Natural killer cell (primary cell): Measurements from ENCODE around the gene MIA. TPM values are rescaled to one million over a fixed set of nuclear protein-coding genes. Genes with fewer than 3 reads are reported as not detected.

Experiments
- ATAC-seq, 3 donors: fragments of 150-1000 bp in 2 of 3; fragments of 200-7000 bp in 1 of 3; cut with Tn5 transposase; 1 replicate in 1 of 3; 2 replicates in 2 of 3; pipeline ENCODE4 v1.10.0; 2021; ENCODE audit warnings: mild to moderate bottlenecking in 2 of 3, moderate library complexity in 2 of 3
- DNase-seq, 2 donors: peaks; one replicate each; pipeline versions ENCODE4 v3.0.0 to v3.0.0-alpha.2; 2013 to 2021; ENCODE audit warnings: mixed read lengths in 1 of 2
- H3K27ac ChIP-seq: one replicate; pipeline ENCODE4 v1.5.1; 2013; ENCODE audit warnings: mild to moderate bottlenecking, low read length
- H3K27me3 ChIP-seq: one replicate; pipeline ENCODE4 v1.6.1; 2013; ENCODE audit warnings: low read length; ENCODE audit not compliant: control insufficient read depth, insufficient read depth
- H3K36me3 ChIP-seq: one replicate; pipeline ENCODE4 v1.6.1; 2013; ENCODE audit warnings: low read length; ENCODE audit not compliant: control insufficient read depth, insufficient read depth
- H3K4me1 ChIP-seq: one replicate; pipeline ENCODE4 v1.6.1; 2013; ENCODE audit warnings: low read length; ENCODE audit not compliant: control insufficient read depth, insufficient read depth
- H3K4me3 ChIP-seq: one replicate; pipeline ENCODE4 v1.5.1; 2013; ENCODE audit warnings: low read length
- H3K9me3 ChIP-seq: one replicate; pipeline ENCODE4 v1.6.1; 2013; ENCODE audit warnings: low read length; ENCODE audit not compliant: control insufficient read depth, insufficient read depth
- H3K27ac Mint-ChIP-seq, 2 donors: one replicate each; pipeline ENCODE4 v1.8.0; 2022; ENCODE audit warnings: mild to moderate bottlenecking in 2 of 2, mixed read lengths in 2 of 2, moderate library complexity in 1 of 2
- H3K27me3 Mint-ChIP-seq, 2 donors: one replicate each; pipeline ENCODE4 v1.8.0; 2022; ENCODE audit warnings: low read depth in 2 of 2, mixed read lengths in 2 of 2
- H3K36me3 Mint-ChIP-seq: one replicate; pipeline ENCODE4 v1.8.0; 2022; ENCODE audit warnings: mixed read lengths
- H3K4me1 Mint-ChIP-seq, 2 donors: one replicate each; pipeline ENCODE4 v1.8.0; 2022; ENCODE audit warnings: mixed read lengths in 2 of 2
- H3K4me3 Mint-ChIP-seq: one replicate; pipeline ENCODE4 v1.8.0; 2022; ENCODE audit warnings: mild to moderate bottlenecking, moderate library complexity, mixed read lengths
- H3K9me3 Mint-ChIP-seq, 2 donors: one replicate each; pipeline ENCODE4 v1.8.0; 2022; ENCODE audit warnings: mixed read lengths in 2 of 2
- WGBS: methylation state at CpG from one replicate; pipeline ENCODE4 v1.1.7; 2013; ENCODE audit warnings: missing lambda C conversion rate; ENCODE audit not compliant: insufficient coverage; 5-methylcytosine and 5-hydroxymethylcytosine counted together
- intact Hi-C: fragments of 100-400 bp; cut with micrococcal nuclease; formaldehyde crosslinking; loops from one replicate; pipeline ENCODE4 v1.14.2; 2022
- total RNA-seq, 4 donors: library from RNA; stranded (reverse); fragments of 120-200 nt in 1 of 4; gene quantifications; one replicate each; pipeline versions ENCODE4 v1.2.3 to v1.2.4, GENCODE V29; 2013 to 2022
- TF ChIP-seq, protein P1 (sequence below): fragments of 200-600 bp; IDR thresholded peaks from one replicate; pipeline ENCODE4 v1.8.0; 2022; ENCODE audit warnings: antibody characterized with exemption

The MIA gene
- total RNA-seq, 3 donors from 2014 or later (not counting 1 experiment from before 2014, with no cell fraction given): not detected

DNA sequence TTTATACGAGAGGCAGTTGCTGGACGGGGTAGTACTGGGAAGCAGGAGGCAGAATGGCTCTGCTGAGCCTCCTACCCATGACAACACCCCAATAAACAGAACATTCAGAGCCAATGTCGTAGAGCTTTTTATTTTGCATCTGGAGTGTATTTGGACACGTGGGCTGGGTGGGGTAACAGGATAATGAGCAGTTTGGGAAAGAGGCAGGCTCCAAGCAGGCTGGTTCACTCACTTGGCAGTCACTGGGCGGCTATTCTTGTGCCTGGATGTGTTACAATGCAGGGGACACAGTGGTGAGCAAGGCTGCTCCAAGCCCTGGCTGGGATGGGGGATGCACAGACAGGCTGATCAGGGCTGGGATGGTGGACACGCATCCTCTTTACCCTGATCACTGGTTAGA lies 34.6 kb upstream of the MIA start:
- TF ChIP-seq, protein P1, sequence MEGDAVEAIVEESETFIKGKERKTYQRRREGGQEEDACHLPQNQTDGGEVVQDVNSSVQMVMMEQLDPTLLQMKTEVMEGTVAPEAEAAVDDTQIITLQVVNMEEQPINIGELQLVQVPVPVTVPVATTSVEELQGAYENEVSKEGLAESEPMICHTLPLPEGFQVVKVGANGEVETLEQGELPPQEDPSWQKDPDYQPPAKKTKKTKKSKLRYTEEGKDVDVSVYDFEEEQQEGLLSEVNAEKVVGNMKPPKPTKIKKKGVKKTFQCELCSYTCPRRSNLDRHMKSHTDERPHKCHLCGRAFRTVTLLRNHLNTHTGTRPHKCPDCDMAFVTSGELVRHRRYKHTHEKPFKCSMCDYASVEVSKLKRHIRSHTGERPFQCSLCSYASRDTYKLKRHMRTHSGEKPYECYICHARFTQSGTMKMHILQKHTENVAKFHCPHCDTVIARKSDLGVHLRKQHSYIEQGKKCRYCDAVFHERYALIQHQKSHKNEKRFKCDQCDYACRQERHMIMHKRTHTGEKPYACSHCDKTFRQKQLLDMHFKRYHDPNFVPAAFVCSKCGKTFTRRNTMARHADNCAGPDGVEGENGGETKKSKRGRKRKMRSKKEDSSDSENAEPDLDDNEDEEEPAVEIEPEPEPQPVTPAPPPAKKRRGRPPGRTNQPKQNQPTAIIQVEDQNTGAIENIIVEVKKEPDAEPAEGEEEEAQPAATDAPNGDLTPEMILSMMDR: no peak
- Mint-ChIP-seq H3K27me3 (no peaks in the 10 kb centered on the region), H3K27ac (no peak overlapping the region), H3K4me3 (no peak overlapping the region), H3K9me3 (no peaks in the 10 kb centered on the region), H3K4me1 (no peaks in the 10 kb centered on the region), H3K36me3 (no peaks in the 10 kb centered on the region)
- Histone ChIP-seq H3K4me3 (no peak overlapping the region), H3K27me3 (no peaks in the 10 kb centered on the region), H3K27ac (no peak overlapping the region), H3K4me1 (no peaks in the 10 kb centered on the region), H3K9me3 (no peaks in the 10 kb centered on the region), H3K36me3 (peaks cover 19% of the 10 kb centered on the region)
- ATAC-seq (no peak), DNase-seq (no peak)
- intact Hi-C loops: no loop called here
- 91% methylated on average over 6 of the region's 6 CpGs for WGBS

DNA sequence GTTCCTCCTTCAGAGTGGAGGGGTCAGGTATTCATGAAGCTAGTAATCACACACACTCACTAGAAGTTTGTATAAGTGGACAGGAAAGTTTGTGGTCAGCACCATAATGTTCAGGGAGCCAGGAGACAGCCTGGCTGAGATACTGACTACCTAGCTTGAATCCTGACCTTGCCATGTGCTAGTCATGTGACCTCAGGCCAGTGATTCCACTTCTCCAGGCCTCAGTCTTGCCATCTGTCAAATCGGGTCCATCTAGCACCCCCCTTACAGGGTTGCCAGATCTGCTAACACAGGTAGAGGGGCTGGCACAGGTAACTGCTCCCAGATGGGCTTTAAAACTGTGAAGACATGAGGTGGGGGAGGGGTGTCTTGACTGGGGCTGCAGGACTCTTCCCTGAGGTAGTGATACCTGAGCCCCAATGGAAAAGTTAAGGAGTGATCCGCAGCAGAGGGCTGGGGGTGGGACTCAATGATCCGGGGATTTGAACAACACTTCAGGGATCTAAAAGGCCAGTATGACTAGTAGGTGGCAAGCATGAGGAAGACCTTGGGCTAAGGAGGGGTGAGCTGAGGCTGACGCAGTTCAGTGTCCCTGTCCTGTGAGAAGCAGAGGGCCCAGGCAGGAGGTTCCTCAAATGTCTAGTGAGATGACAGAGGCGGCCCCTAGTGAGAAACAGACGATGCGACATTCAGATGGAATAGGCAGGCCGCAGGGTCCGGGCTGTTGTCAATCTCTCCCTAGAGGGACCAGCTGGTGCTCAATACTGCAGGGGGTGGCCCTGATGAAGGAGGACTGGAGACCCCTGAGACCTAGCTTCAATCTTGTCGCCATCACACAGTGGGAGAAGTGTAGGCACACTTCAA lies 33.6 kb upstream of the MIA start:
- H3K36me3 Mint-ChIP-seq: no peaks in the 10 kb centered on the region
- no peak for DNase-seq
- no peaks in the 10 kb centered on the region for H3K9me3 ChIP-seq
- no peak overlapping the region for H3K27ac Mint-ChIP-seq
- intact Hi-C loops: no loop called here
- no peak overlapping the region for H3K4me3 Mint-ChIP-seq
- H3K27me3 Mint-ChIP-seq: no peaks in the 10 kb centered on the region
- no peak overlapping the region for H3K27ac ChIP-seq
- TF ChIP-seq, protein P1: no peak
- WGBS: 88% methylated on average over 10 of the region's 10 CpGs
- H3K27me3 ChIP-seq: no peaks in the 10 kb centered on the region
- H3K36me3 ChIP-seq: peaks cover 18% of the 10 kb centered on the region
- no peaks in the 10 kb centered on the region for H3K4me1 ChIP-seq
- no peaks in the 10 kb centered on the region for H3K9me3 Mint-ChIP-seq
- ATAC-seq: no peak
- no peaks in the 10 kb centered on the region for H3K4me1 Mint-ChIP-seq
- H3K4me3 ChIP-seq: no peak overlapping the region

DNA sequence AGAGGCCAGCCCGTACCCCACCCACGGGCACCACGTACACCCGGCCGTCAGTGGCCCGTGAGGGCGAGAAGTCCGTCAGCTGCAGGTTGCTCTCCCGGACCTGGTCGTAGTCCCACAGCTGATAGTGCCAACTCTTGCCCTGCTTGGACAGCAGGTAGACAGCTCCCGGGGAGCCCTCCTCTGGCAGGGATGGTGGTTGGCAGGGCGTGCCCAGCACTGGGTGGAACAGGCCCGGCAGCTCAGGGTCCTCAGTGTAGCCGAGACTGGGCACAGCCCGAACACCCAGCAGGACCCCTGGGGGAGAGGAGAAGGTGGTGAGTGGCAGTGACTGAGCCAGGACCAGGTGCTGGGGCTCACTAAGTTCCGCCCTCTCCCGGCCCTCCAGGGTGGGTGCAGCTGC lies 32.8 kb upstream of the MIA start:
- WGBS: 93% methylated on average over 17 of the region's 17 CpGs
- Histone ChIP-seq H3K9me3 (no peaks in the 10 kb centered on the region), H3K27ac (no peak overlapping the region), H3K27me3 (no peaks in the 10 kb centered on the region), H3K4me1 (no peaks in the 10 kb centered on the region), H3K36me3 (peaks cover 11% of the 10 kb centered on the region), H3K4me3 (no peak overlapping the region)
- H3K4me3 Mint-ChIP-seq: no peak overlapping the region
- H3K9me3 Mint-ChIP-seq: no peaks in the 10 kb centered on the region
- intact Hi-C loops: no loop called here
- no peaks in the 10 kb centered on the region for H3K27me3 Mint-ChIP-seq
- TF ChIP-seq, protein P1: no peak
- no peaks in the 10 kb centered on the region for H3K36me3 Mint-ChIP-seq
- ATAC-seq: no peak
- no peaks in the 10 kb centered on the region for H3K4me1 Mint-ChIP-seq
- H3K27ac Mint-ChIP-seq: no peak overlapping the region
- no peak for DNase-seq

DNA sequence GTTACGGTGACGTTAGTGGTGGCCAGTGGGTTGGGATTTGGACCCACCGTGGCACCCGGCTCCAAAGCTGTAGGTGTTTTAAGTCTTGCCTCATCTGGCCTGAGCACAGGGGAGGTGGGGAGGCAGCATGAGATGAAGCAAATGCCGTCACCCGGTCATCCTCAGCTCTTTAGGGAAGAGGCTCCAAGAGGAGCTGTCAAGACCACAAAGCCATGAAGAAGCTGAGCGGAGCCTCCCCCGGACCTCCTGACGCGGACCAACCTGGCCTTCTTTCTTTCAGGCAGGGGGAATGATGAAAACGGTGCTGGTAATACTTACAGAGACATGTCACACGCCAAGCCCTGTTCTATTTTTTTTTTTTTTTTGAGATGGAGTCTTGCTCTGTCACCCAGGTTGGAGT lies 32.4 kb upstream of the MIA start:
- TF ChIP-seq, protein P1: no peak
- DNase-seq (no peak), ATAC-seq (no peak)
- no peaks in the 10 kb centered on the region for H3K27me3 ChIP-seq
- H3K4me1 ChIP-seq: no peaks in the 10 kb centered on the region
- H3K4me3 ChIP-seq: no peak overlapping the region
- intact Hi-C loops: no loop called here
- H3K4me3 Mint-ChIP-seq: no peak overlapping the region
- 96% methylated on average over 12 of the region's 12 CpGs for WGBS
- H3K36me3 ChIP-seq: peaks cover 8% of the 10 kb centered on the region
- no peaks in the 10 kb centered on the region for H3K4me1 Mint-ChIP-seq
- H3K27ac ChIP-seq: no peak overlapping the region
- H3K27ac Mint-ChIP-seq: no peak overlapping the region
- H3K9me3 Mint-ChIP-seq: no peaks in the 10 kb centered on the region
- H3K36me3 Mint-ChIP-seq: no peaks in the 10 kb centered on the region
- H3K27me3 Mint-ChIP-seq: no peaks in the 10 kb centered on the region
- no peaks in the 10 kb centered on the region for H3K9me3 ChIP-seq
